Duodenal mucosa (tissue), 2 donors: Measurements from ENCODE around the gene VDAC2.
A peak's percentile ranks its signal among the peaks of the same experiment; 100 is the strongest.

Source experiments
- H3K27ac ChIP-seq: one replicate; pipeline ENCODE4 v1.7.0; 2013; ENCODE audit warnings: low read depth, low read length
- H3K27me3 ChIP-seq, 2 donors: one replicate each; pipeline ENCODE4 v1.7.0; 2013; ENCODE audit warnings: low read length in 2 of 2, control low read depth in 1 of 2; ENCODE audit not compliant: insufficient read depth in 2 of 2, control insufficient read depth in 1 of 2
- H3K36me3 ChIP-seq, 2 donors: one replicate each; pipeline ENCODE4 v1.7.0; 2013; ENCODE audit warnings: low read length in 2 of 2, control low read depth in 1 of 2; ENCODE audit not compliant: insufficient read depth in 2 of 2, control insufficient read depth in 1 of 2
- H3K4me1 ChIP-seq, 2 donors: one replicate each; pipeline ENCODE4 v1.7.0; 2013; ENCODE audit warnings: low read length in 2 of 2, control low read depth in 1 of 2; ENCODE audit not compliant: insufficient read depth in 2 of 2, control insufficient read depth in 1 of 2
- H3K4me3 ChIP-seq, 2 donors: one replicate each; pipeline ENCODE4 v1.7.0; 2013; ENCODE audit warnings: low read length in 2 of 2, low read depth in 1 of 2
- H3K9ac ChIP-seq, 2 donors: one replicate each; pipeline ENCODE4 v1.7.0; 2013; ENCODE audit warnings: low read length in 2 of 2, low read depth in 1 of 2
- H3K9me3 ChIP-seq, 2 donors: one replicate each; pipeline ENCODE4 v1.7.0; 2013; ENCODE audit warnings: low read length in 2 of 2, control low read depth in 1 of 2; ENCODE audit not compliant: control insufficient read depth in 1 of 2

The VDAC2 gene

DNA sequence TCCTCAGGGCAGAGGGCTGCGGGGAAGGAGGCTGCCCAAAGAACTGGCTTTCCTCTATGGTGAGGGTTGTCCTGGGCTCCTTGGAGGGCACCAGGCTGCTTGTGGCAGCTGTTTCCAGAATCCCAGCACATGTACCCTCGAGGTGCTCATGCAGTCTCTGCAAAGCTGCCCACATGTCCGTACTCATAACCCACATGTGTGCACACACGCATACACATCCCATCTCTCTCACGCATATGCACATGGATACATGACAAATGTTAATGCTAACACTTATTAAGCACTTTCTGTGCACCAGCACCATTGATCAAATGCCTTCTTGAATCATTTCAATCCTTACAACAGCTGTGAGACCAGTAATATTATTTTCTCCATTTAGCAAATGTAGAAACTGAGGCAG is 61.5 kb downstream of the VDAC2 start:
- Histone ChIP-seq H3K27me3 (no peaks in the 10 kb centered on the region), H3K9me3 (no peaks in the 10 kb centered on the region), H3K36me3 (no peaks in the 10 kb centered on the region), H3K27ac (no peak overlapping the region), H3K4me3 (no peak overlapping the region), H3K4me1 (peaks cover 0 to 8% of the 10 kb centered on the region in 2 donors), H3K9ac (no peak overlapping the region)

DNA sequence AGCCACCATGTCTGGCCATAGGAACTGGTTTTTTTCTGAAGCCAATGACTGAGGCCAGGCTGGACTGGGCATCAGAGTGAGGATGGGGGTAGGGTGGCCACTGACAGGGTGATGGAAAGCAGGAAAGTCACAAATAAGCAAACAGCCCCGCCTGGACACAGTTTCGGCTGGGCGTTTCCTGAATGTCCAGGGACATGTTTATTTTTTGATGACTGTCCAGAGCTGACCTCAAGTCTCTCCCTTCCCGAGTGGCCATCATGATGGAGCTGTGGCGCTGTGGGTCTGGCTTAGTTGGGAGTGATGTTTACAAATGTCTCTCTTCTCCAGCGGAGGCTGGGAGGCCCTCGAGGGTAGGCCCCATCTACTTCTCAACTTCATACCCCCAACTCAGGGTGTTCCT is 62.3 kb downstream of the VDAC2 start:
- no peak overlapping the region for H3K9ac ChIP-seq
- H3K36me3 ChIP-seq, result no peaks in the 10 kb centered on the region
- H3K9me3 ChIP-seq, result no peaks in the 10 kb centered on the region
- H3K4me1 ChIP-seq, result peaks cover 0 to 8% of the 10 kb centered on the region in 2 donors
- no peak overlapping the region for H3K4me3 ChIP-seq
- no peaks in the 10 kb centered on the region for H3K27me3 ChIP-seq
- no peak overlapping the region for H3K27ac ChIP-seq

DNA sequence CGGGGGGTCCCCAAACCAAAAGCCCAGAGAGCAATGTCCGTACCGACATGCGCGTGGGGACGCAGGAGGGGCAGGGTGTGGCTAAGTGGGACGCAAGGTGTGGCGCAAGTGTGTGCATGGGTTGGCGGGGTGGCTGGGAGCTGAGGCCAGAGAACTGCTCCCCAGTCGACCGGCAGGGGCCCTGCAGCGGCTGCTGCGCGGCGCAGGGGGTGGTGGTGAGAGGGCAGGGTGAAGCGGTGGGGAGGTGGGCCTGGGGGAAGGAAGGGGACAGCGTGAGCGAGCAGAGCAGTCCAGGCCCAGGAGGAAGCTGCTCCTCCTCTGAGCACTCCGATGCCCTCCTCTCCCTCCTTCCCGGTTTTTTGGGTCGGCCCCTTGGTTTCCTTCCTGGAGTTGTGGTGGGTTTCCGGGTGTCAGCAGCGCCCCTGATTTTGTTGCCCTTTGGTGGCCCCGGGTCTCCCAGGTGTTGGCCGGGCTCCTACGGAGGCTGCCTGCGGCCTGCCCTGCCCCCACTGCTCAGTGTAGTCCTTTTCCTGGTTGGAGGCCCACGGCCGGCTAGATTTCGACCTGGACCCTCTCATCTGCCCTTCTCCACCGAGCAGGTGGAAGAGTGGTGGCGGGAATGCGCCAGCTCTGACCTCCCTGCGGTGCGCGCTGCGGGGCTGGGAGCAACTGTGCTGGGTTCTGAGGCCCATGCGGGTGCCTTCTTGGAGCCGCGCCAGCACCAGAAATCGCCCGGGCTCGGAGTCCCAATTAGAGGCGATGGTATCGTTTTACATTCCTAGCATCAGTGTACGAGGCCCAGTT is 65.7 kb downstream of the VDAC2 start:
- no peaks in the 10 kb centered on the region for H3K9me3 ChIP-seq
- no peaks in the 10 kb centered on the region for H3K27me3 ChIP-seq
- H3K36me3 ChIP-seq, result no peaks in the 10 kb centered on the region
- H3K9ac ChIP-seq, result peak overlapping the region; percentile 58 to 66
- H3K4me1 ChIP-seq, result peaks cover 0 to 8% of the 10 kb centered on the region in 2 donors
- H3K27ac ChIP-seq, result no peak overlapping the region
- peak overlapping the region; percentile 57 to 58 for H3K4me3 ChIP-seq

DNA sequence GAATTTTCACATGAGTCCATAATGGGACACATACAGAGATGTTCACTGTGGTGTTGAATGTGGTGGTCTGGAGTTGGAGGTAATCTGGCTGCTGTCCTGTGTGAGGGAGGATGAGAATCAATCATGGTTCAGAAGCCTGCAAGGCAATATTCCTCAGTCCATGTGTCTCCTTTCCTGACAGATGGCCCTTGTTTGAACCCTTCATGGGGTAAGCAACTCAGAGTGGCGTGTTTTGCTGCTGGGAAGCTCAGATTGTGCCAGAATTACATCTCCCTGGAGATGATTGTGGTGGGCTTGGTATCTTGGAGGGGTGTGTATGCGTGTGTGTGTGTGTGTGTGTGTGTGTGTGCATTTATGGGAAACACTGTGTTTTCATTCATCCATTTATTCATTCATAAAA is 69.6 kb downstream of the VDAC2 start:
- Histone ChIP-seq H3K27ac (no peak overlapping the region), H3K4me3 (no peak overlapping the region), H3K27me3 (no peaks in the 10 kb centered on the region), H3K9ac (no peak overlapping the region), H3K36me3 (no peaks in the 10 kb centered on the region), H3K9me3 (no peaks in the 10 kb centered on the region), H3K4me1 (peaks cover 17 to 18% of the 10 kb centered on the region in 2 donors)
